Fibroblast of lung (primary cell): ENCODE measurements around the gene CAMTA1.

Source experiments
- EZH2 ChIP-seq: IDR thresholded peaks from 2 replicates; pipeline ENCODE4 v1.5.1; 2012; ENCODE audit warnings: low read length, control low read depth, mild to moderate bottlenecking; ENCODE audit errors: missing control alignments
- TF ChIP-seq, protein P1 (sequence below), 2 donors: IDR thresholded peaks in 1 of 2; conservative IDR thresholded peaks in 1 of 2; 1 replicate in 1 of 2; 2 replicates in 1 of 2; pipeline ENCODE4 v1.5.1; 2011 to 2012; ENCODE audit warnings: low read length in 2 of 2, control low read depth in 1 of 2, inconsistent platforms in 1 of 2, low read depth in 1 of 2, mild to moderate bottlenecking in 1 of 2

DNA sequence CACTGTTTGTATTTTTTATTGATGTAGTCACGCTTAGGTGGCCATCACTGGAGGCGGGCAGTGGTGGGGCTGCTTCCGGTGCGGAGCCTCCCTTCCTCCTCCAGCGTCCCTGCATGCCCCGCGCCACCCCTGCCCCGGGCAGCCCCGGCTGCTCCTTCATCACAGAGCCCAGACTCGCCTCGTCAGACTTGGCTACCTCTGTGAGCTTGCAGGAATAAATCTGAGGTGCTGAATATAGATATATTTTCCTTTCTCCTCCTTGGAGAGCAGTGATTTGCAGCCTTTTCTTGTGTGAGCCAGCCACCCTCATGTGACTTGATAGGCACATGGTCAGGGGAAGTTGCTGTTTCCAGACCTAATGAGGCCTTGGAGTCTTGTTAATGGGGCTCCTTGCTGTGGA lies 573.2 kb downstream of the CAMTA1 start:
- TF ChIP-seq, protein P1, sequence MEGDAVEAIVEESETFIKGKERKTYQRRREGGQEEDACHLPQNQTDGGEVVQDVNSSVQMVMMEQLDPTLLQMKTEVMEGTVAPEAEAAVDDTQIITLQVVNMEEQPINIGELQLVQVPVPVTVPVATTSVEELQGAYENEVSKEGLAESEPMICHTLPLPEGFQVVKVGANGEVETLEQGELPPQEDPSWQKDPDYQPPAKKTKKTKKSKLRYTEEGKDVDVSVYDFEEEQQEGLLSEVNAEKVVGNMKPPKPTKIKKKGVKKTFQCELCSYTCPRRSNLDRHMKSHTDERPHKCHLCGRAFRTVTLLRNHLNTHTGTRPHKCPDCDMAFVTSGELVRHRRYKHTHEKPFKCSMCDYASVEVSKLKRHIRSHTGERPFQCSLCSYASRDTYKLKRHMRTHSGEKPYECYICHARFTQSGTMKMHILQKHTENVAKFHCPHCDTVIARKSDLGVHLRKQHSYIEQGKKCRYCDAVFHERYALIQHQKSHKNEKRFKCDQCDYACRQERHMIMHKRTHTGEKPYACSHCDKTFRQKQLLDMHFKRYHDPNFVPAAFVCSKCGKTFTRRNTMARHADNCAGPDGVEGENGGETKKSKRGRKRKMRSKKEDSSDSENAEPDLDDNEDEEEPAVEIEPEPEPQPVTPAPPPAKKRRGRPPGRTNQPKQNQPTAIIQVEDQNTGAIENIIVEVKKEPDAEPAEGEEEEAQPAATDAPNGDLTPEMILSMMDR (conservative IDR thresholded peaks at IDR 0.05 in 1 of 2, IDR thresholded peaks at IDR 0.05 in 1 of 2; ENCODE audit: low read depth in 1 of 2, low read length in 2 of 2): no peak
- TF ChIP-seq EZH2: no peak
